Stomach (tissue), 4 donors: ENCODE measurements around the gene CCBE1.

Source experiments
- CTCF ChIP-seq, 7 experiments: fragments of 450-650 bp in 4 of 7; fragments of 200-600 bp in 3 of 7; sonication (generic) in 3 of 7; IDR thresholded peaks; one replicate each; pipeline ENCODE4 v1.5.1; 2016 to 2019; ENCODE audit warnings: antibody characterized with exemption in 7 of 7, control low read depth in 2 of 7, mild to moderate bottlenecking in 1 of 7
- POLR2A ChIP-seq, 4 donors: fragments of 450-650 bp; IDR thresholded peaks; one replicate each; pipeline ENCODE4 v1.6.1; 2016; ENCODE audit warnings: antibody characterized with exemption in 4 of 4, control low read depth in 2 of 4, mild to moderate bottlenecking in 1 of 4, moderate library complexity in 1 of 4
- POLR2AphosphoS5 ChIP-seq, 3 donors: sonication (generic); formaldehyde crosslinking; IDR thresholded peaks; one replicate each; pipeline ENCODE4 v1.6.1; 2016; ENCODE audit warnings: antibody characterized with exemption in 3 of 3

- TF ChIP-seq POLR2AphosphoS5 (IDR thresholded peaks at IDR 0.05) (no peak), CTCF (IDR thresholded peaks at IDR 0.05) (no peak), POLR2A (IDR thresholded peaks at IDR 0.05) (no peak)
These were observed 178.5 kb downstream of the CCBE1 start for GRCh38 chr18:59518705-59519104.
